CD8-positive, alpha-beta memory T cell (primary cell): ENCODE measurements around the gene RARA. TPM values are rescaled to one million over a fixed set of nuclear protein-coding genes. Genes with fewer than 3 reads are reported as not detected.
A peak's percentile ranks its signal among the peaks of the same experiment; 100 is the strongest.

Experiments used
- CTCF ChIA-PET: fragments of 350-600 bp; sonication (Branson Sonifier 250); formaldehyde crosslinking; loops from one replicate; lab custom pipeline; 2021; ENCODE audit warnings: antibody characterized with exemption; lab: Charles Lee
- POLR2A ChIA-PET: fragments of 350-600 bp; sonication (Branson Sonifier 250); formaldehyde crosslinking; loops from one replicate; lab custom pipeline; 2021; ENCODE audit warnings: antibody characterized with exemption; lab: Charles Lee
- DNase-seq, 5 donors: peaks; one replicate each; pipeline versions ENCODE4 v3.0.0 to v3.0.0-alpha.2; 2020 to 2022; ENCODE audit warnings: mixed read lengths in 1 of 5
- H3K27ac ChIP-seq: one replicate; pipeline ENCODE4 v1.7.0; 2013; ENCODE audit warnings: low read depth, mild to moderate bottlenecking, low read length, moderate library complexity
- H3K27me3 ChIP-seq: 2 replicates; pipeline ENCODE4 v1.7.0; 2013; ENCODE audit warnings: low read length, mild to moderate bottlenecking; ENCODE audit not compliant: insufficient read depth, poor library complexity, severe bottlenecking
- H3K36me3 ChIP-seq: 2 replicates; pipeline ENCODE4 v1.7.0; 2013; ENCODE audit warnings: mild to moderate bottlenecking, low read length, moderate library complexity; ENCODE audit not compliant: insufficient read depth
- H3K4me1 ChIP-seq: 2 replicates; pipeline ENCODE4 v1.7.0; 2013; ENCODE audit warnings: mild to moderate bottlenecking, low read length, moderate library complexity; ENCODE audit not compliant: insufficient read depth
- H3K4me3 ChIP-seq: 2 replicates; pipeline ENCODE4 v1.7.0; 2013; ENCODE audit warnings: mild to moderate bottlenecking, low read length
- H3K9me3 ChIP-seq: 2 replicates; pipeline ENCODE4 v1.7.0; 2013; ENCODE audit warnings: mild to moderate bottlenecking, low read length
- H3K27ac Mint-ChIP-seq, 8 donors: one replicate each; pipeline ENCODE4 v1.8.0; 2020 to 2021; ENCODE audit warnings: mixed read lengths in 8 of 8, mild to moderate bottlenecking in 6 of 8, inconsistent platforms in 3 of 8, moderate library complexity in 3 of 8
- H3K27me3 Mint-ChIP-seq, 2 donors: one replicate each; pipeline ENCODE4 v1.8.0; 2020 to 2021; ENCODE audit warnings: mixed read lengths in 2 of 2, mild to moderate bottlenecking in 1 of 2, moderate library complexity in 1 of 2
- H3K36me3 Mint-ChIP-seq, 3 donors: one replicate each; pipeline ENCODE4 v1.8.0; 2020 to 2021; ENCODE audit warnings: mixed read lengths in 3 of 3, inconsistent platforms in 1 of 3, mild to moderate bottlenecking in 1 of 3
- H3K4me1 Mint-ChIP-seq, 3 donors: one replicate each; pipeline ENCODE4 v1.8.0; 2020 to 2021; ENCODE audit warnings: mixed read lengths in 3 of 3, inconsistent platforms in 1 of 3, mild to moderate bottlenecking in 1 of 3
- H3K4me3 Mint-ChIP-seq, 7 donors: one replicate each; pipeline ENCODE4 v1.8.0; 2020 to 2021; ENCODE audit warnings: mixed read lengths in 7 of 7, mild to moderate bottlenecking in 6 of 7, moderate library complexity in 4 of 7, inconsistent platforms in 2 of 7
- H3K9me3 Mint-ChIP-seq, 5 donors: one replicate each; pipeline ENCODE4 v1.8.0; 2020 to 2022; ENCODE audit warnings: mixed read lengths in 5 of 5, mild to moderate bottlenecking in 3 of 5, moderate library complexity in 2 of 5, inconsistent platforms in 1 of 5
- polyA plus RNA-seq: library from polyadenylated mRNA; unstranded; fragments of 300-500 nt; fragmentation: Illumina TruSeq; gene quantifications from one replicate; pipeline ENCODE4 v1.2.3, GENCODE V29; 2021
- total RNA-seq, 2 experiments: library from RNA; stranded (reverse); gene quantifications; one replicate each; pipeline ENCODE4 v1.2.3, GENCODE V29; 2021

The RARA gene
- total and polyA plus RNA-seq, 3 experiments from 2014 or later, result 14.0 to 37.8 (median 37.4) TPM

GRCh38 chr17:40287494-40288369, 21.2 kb upstream of the RARA start, which contains the start of gene CDC6:
Gene CDC6 (plus strand): TSS chr17:40287879. CDS start chr17:40289421, 1,542 bp downstream.
- Mint-ChIP-seq H3K27me3 (no peaks in the 10 kb centered on the region), H3K9me3 (no peaks in the 10 kb centered on the region), H3K4me3 (peak within 1 kb of the TSS; percentile 89 to 99 (median 97)), H3K27ac (peak within 1 kb of the TSS; percentile 61 to 97 (median 90)), H3K36me3 (peaks cover 0 to 5% (median 0%) of the 10 kb centered on the region in 3 donors), H3K4me1 (peaks cover 21 to 35% (median 35%) of the 10 kb centered on the region in 3 donors)
- peak within 1 kb of the TSS; percentile 93 for H3K4me3 ChIP-seq
- DNase-seq, result peak; percentile 97 to 99 (median 98)
- H3K27me3 ChIP-seq, result no peaks in the 10 kb centered on the region
- no peaks in the 10 kb centered on the region for H3K9me3 ChIP-seq
- no peaks in the 10 kb centered on the region for H3K36me3 ChIP-seq
- peak within 1 kb of the TSS; percentile 64 for H3K27ac ChIP-seq
- H3K4me1 ChIP-seq, result peaks cover 11% of the 10 kb centered on the region
- POLR2A ChIA-PET, result interaction anchor here (2.1 kb wide), 1 partner anchor 31 kb away, joined by 4 read pairs; no protein-coding TSS in a partner anchor
- CTCF ChIA-PET, result interaction anchor here (1.0 to 1.5 kb wide), 2 partner anchors 67 to 86 kb away, joined by 3 to 4 read pairs; no protein-coding TSS in a partner anchor

GRCh38 chr17:40290629-40291280, 18.2 kb upstream of the RARA start:
- no peaks in the 10 kb centered on the region for H3K9me3 Mint-ChIP-seq
- no peak overlapping the region for H3K4me3 ChIP-seq
- no peak for DNase-seq
- peaks cover 0 to 2% (median 0%) of the 10 kb centered on the region in 3 donors for H3K36me3 Mint-ChIP-seq
- H3K27ac Mint-ChIP-seq, result peak overlapping the region in 2 of 8 donors; percentile 17 to 37
- no peaks in the 10 kb centered on the region for H3K36me3 ChIP-seq
- H3K4me3 Mint-ChIP-seq, result no peak overlapping the region
- peaks cover 14 to 23% (median 21%) of the 10 kb centered on the region in 3 donors for H3K4me1 Mint-ChIP-seq
- no peaks in the 10 kb centered on the region for H3K9me3 ChIP-seq
- CTCF ChIA-PET, result interaction anchor here (0.9 to 3.4 kb wide), 7 partner anchors 50 to 101 kb away, joined by 3 to 17 read pairs (median 4); no protein-coding TSS in a partner anchor
- H3K4me1 ChIP-seq, result peaks cover 11% of the 10 kb centered on the region
- POLR2A ChIA-PET, result no interaction called here
- H3K27me3 Mint-ChIP-seq, result no peaks in the 10 kb centered on the region
- H3K27ac ChIP-seq, result no peak overlapping the region
- no peaks in the 10 kb centered on the region for H3K27me3 ChIP-seq

DNA sequence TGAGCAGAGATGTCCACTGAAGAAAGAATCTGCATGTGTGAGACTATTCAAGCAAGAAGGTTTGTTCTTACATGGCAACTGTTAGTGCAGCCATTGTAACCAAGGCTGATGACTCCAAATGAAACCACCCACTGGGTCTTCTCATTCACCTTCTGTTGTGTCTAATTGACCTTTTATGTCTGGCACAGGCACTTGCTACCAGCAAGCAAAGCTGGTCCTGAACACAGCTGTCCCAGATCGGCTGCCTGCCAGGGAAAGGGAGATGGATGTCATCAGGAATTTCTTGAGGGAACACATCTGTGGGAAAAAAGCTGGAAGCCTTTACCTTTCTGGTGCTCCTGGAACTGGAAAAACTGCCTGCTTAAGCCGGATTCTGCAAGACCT, 17.7 kb upstream of the RARA start:
- no peak overlapping the region for H3K4me3 ChIP-seq
- no peak overlapping the region for H3K4me3 Mint-ChIP-seq
- CTCF ChIA-PET, result interaction anchor here (1.1 to 3.4 kb wide), 4 partner anchors 62 to 90 kb away, joined by 3 to 17 read pairs (median 8); partner anchors contain the start of gene WIPF2
- POLR2A ChIA-PET, result no interaction called here
- peaks cover 11% of the 10 kb centered on the region for H3K4me1 ChIP-seq
- no peaks in the 10 kb centered on the region for H3K27me3 Mint-ChIP-seq
- no peaks in the 10 kb centered on the region for H3K9me3 ChIP-seq
- no peaks in the 10 kb centered on the region for H3K9me3 Mint-ChIP-seq
- H3K27ac Mint-ChIP-seq, result peak overlapping the region in 1 of 8 donors; percentile 90
- H3K27ac ChIP-seq, result no peak overlapping the region
- no peaks in the 10 kb centered on the region for H3K27me3 ChIP-seq
- no peak for DNase-seq
- H3K36me3 ChIP-seq, result no peaks in the 10 kb centered on the region
- peaks cover 14 to 23% (median 21%) of the 10 kb centered on the region in 3 donors for H3K4me1 Mint-ChIP-seq
- peaks cover 0 to 2% (median 0%) of the 10 kb centered on the region in 3 donors for H3K36me3 Mint-ChIP-seq

- CTCF ChIA-PET, result interaction anchor here (1.5 to 3.4 kb wide), 4 partner anchors 11 to 280 kb away, joined by 3 to 17 read pairs (median 4); no protein-coding TSS in a partner anchor
Observed at GRCh38 chr17:40293363-40293762, 15.6 kb upstream of the RARA start.

GRCh38 chr17:40295488-40296436, 13.2 kb upstream of the RARA start:
- Mint-ChIP-seq H3K4me1 (no peaks in the 10 kb centered on the region), H3K27me3 (no peaks in the 10 kb centered on the region), H3K36me3 (no peaks in the 10 kb centered on the region), H3K27ac (peak overlapping the region in 1 of 8 donors; percentile 82), H3K9me3 (no peaks in the 10 kb centered on the region), H3K4me3 (no peak overlapping the region)
- H3K27ac ChIP-seq, result no peak overlapping the region
- ChIA-PET POLR2A (interaction anchor here (0.6 kb wide), 1 partner anchor 14 kb away, joined by 6 read pairs; no protein-coding TSS in a partner anchor), CTCF (interaction anchor here (2.3 to 17.8 kb wide), 2 partner anchors 59 to 61 kb away, joined by 12 to 365 read pairs; no protein-coding TSS in a partner anchor)
- H3K9me3 ChIP-seq, result no peaks in the 10 kb centered on the region
- H3K4me1 ChIP-seq, result no peaks in the 10 kb centered on the region
- no peaks in the 10 kb centered on the region for H3K27me3 ChIP-seq
- no peak for DNase-seq
- H3K36me3 ChIP-seq, result no peaks in the 10 kb centered on the region
- H3K4me3 ChIP-seq, result no peak overlapping the region

More at GRCh38 chr17:40293363-40293762, 15.6 kb upstream of the RARA start:
- Mint-ChIP-seq H3K4me1 (peaks cover 5 to 8% (median 6%) of the 10 kb centered on the region in 3 donors), H3K27me3 (no peaks in the 10 kb centered on the region), H3K36me3 (no peaks in the 10 kb centered on the region), H3K4me3 (no peak overlapping the region), H3K27ac (no peak overlapping the region), H3K9me3 (no peaks in the 10 kb centered on the region)
- Histone ChIP-seq H3K4me1 (no peaks in the 10 kb centered on the region), H3K27me3 (no peaks in the 10 kb centered on the region), H3K36me3 (no peaks in the 10 kb centered on the region), H3K4me3 (no peak overlapping the region), H3K9me3 (no peaks in the 10 kb centered on the region), H3K27ac (no peak overlapping the region)
- DNase-seq, result no peak
- POLR2A ChIA-PET, result no interaction called here

DNA sequence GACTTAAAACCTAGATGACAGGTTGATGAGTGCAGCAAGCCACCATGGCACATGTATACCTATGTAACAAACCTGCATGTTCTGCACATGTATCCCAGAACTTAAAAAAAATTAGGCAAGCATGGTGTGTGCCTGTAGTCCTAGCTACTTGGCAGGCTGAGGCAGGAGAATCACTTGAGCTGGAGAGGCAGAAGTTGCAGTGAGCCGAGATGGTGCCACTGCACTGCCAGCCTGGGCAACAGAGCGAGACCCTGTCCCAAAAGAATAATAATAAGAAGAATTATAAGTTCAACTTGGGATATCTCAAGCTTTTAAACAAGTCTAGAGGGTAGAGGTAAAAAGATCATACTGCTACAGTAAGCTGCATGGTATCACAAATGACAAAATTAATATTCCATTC, 11.5 kb upstream of the RARA start:
- no peaks in the 10 kb centered on the region for H3K9me3 ChIP-seq
- no peak for DNase-seq
- POLR2A ChIA-PET, result no interaction called here
- Mint-ChIP-seq H3K36me3 (no peaks in the 10 kb centered on the region), H3K27me3 (no peaks in the 10 kb centered on the region), H3K4me3 (no peak overlapping the region), H3K27ac (peak overlapping the region in 1 of 8 donors; percentile 58), H3K9me3 (no peaks in the 10 kb centered on the region), H3K4me1 (no peaks in the 10 kb centered on the region)
- CTCF ChIA-PET, result interaction anchor here (17.8 kb wide), 1 partner anchor 59 kb away, joined by 365 read pairs; no protein-coding TSS in a partner anchor
- no peaks in the 10 kb centered on the region for H3K27me3 ChIP-seq
- H3K27ac ChIP-seq, result no peak overlapping the region
- no peak overlapping the region for H3K4me3 ChIP-seq
- no peaks in the 10 kb centered on the region for H3K4me1 ChIP-seq
- H3K36me3 ChIP-seq, result no peaks in the 10 kb centered on the region

DNA sequence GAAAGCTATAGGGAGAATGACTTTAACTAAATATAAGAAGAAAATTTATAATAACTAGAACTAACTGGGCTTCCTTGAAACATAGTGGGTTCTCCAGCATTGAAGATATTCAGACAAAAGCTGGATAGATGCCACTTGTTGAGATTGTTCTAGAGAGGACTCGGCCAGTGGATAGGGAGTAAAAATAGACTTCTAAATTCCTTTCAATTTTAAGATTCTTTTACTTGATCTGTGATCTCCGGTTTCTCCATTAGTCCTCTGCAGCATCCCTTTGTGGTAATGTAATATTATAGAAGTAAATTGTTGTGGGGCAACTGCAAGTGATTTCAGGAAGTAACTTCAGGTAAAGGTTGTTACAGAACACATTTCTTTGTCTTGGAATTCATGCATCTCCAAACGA, 10.3 kb upstream of the RARA start:
- H3K4me3 ChIP-seq, result no peak overlapping the region

More for the DNA sequence above, 10.3 kb upstream of the RARA start:
- Mint-ChIP-seq H3K36me3 (no peaks in the 10 kb centered on the region), H3K9me3 (no peaks in the 10 kb centered on the region), H3K4me1 (peaks cover 7 to 10% (median 9%) of the 10 kb centered on the region in 3 donors), H3K4me3 (no peak overlapping the region), H3K27ac (no peak overlapping the region), H3K27me3 (no peaks in the 10 kb centered on the region)
- POLR2A ChIA-PET, result no interaction called here
- CTCF ChIA-PET, result interaction anchor here (1.1 to 17.8 kb wide), 4 partner anchors 9 to 58 kb away, joined by 3 to 365 read pairs (median 8); no protein-coding TSS in a partner anchor
- Histone ChIP-seq H3K36me3 (no peaks in the 10 kb centered on the region), H3K27ac (no peak overlapping the region), H3K4me1 (peaks cover 7% of the 10 kb centered on the region), H3K27me3 (no peaks in the 10 kb centered on the region), H3K9me3 (no peaks in the 10 kb centered on the region)
- no peak for DNase-seq
